HL-60 (cell line): ENCODE results near the gene SPG11.

Source experiments
- POLR2AphosphoS5 ChIP-seq: IDR thresholded peaks from 2 replicates; pipeline ENCODE4 v1.6.1; 2012; ENCODE audit warnings: low read depth
- TF ChIP-seq, protein P1 (sequence below): IDR thresholded peaks from 2 replicates; pipeline ENCODE4 v1.6.1; 2012; ENCODE audit warnings: low read depth; ENCODE audit not compliant: insufficient replicate concordance

DNA sequence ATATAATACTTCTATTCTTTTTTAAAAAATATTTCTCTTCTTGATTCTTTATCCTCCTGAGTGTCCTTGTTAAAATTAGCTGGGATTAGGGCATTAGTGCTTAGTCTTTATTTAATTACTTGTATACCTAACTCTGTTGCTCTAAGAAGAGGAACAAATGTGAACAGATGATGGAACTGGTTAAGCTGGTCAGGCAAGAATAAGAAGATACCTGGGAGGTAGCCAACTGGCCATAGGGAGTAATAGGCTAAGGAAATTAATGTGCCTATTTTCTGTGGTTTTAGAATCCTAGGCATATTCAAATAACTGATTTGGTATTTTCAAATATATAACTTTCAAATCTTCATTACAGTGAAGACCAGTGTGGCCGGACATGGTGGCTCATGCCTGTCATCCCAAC is 72.1 kb downstream of the SPG11 start:
- TF ChIP-seq, protein P1, sequence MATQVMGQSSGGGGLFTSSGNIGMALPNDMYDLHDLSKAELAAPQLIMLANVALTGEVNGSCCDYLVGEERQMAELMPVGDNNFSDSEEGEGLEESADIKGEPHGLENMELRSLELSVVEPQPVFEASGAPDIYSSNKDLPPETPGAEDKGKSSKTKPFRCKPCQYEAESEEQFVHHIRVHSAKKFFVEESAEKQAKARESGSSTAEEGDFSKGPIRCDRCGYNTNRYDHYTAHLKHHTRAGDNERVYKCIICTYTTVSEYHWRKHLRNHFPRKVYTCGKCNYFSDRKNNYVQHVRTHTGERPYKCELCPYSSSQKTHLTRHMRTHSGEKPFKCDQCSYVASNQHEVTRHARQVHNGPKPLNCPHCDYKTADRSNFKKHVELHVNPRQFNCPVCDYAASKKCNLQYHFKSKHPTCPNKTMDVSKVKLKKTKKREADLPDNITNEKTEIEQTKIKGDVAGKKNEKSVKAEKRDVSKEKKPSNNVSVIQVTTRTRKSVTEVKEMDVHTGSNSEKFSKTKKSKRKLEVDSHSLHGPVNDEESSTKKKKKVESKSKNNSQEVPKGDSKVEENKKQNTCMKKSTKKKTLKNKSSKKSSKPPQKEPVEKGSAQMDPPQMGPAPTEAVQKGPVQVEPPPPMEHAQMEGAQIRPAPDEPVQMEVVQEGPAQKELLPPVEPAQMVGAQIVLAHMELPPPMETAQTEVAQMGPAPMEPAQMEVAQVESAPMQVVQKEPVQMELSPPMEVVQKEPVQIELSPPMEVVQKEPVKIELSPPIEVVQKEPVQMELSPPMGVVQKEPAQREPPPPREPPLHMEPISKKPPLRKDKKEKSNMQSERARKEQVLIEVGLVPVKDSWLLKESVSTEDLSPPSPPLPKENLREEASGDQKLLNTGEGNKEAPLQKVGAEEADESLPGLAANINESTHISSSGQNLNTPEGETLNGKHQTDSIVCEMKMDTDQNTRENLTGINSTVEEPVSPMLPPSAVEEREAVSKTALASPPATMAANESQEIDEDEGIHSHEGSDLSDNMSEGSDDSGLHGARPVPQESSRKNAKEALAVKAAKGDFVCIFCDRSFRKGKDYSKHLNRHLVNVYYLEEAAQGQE: no peak
- TF ChIP-seq POLR2AphosphoS5: no peak
